ENCODE data around the gene GYG2.

DNA sequence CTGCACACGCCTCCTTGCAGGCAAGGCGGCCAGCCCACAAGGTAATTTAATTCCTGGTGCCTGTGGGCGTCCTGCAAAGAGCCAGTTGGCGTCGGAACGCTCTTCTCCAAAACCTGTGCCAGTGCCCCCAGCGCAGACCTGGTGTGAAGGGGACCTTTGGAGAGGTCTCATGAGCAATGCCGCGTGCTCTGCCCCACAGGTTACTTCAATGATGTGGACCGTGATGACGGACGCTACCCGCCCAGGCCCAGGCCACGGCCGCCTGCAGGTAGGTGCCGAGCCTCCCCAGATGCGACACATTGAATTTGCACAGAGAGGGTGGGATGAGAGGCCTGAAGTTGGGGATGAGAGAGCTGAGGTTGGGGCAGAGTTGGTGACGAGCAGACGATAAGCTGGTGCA is 34.4 kb upstream of the GYG2 start:
- TF ChIP-seq, protein P1, sequence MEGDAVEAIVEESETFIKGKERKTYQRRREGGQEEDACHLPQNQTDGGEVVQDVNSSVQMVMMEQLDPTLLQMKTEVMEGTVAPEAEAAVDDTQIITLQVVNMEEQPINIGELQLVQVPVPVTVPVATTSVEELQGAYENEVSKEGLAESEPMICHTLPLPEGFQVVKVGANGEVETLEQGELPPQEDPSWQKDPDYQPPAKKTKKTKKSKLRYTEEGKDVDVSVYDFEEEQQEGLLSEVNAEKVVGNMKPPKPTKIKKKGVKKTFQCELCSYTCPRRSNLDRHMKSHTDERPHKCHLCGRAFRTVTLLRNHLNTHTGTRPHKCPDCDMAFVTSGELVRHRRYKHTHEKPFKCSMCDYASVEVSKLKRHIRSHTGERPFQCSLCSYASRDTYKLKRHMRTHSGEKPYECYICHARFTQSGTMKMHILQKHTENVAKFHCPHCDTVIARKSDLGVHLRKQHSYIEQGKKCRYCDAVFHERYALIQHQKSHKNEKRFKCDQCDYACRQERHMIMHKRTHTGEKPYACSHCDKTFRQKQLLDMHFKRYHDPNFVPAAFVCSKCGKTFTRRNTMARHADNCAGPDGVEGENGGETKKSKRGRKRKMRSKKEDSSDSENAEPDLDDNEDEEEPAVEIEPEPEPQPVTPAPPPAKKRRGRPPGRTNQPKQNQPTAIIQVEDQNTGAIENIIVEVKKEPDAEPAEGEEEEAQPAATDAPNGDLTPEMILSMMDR (IDR thresholded peaks at IDR 0.05; ENCODE audit: low read depth, low read length), result no peak
- no peak for TF ChIP-seq EZH2phosphoT487 (IDR thresholded peaks at IDR 0.05; ENCODE audit: low read depth)
